SU-DHL-6 (cell line): Measurements from ENCODE around the gene SMPD3.
A peak's percentile ranks its signal among the peaks of the same experiment; 100 is the strongest.

ENCODE experiments used
- H2AFZ ChIP-seq: fragments of 200-600 bp; sonication (generic); 2 replicates; pipeline ENCODE4 v1.6.1; 2014; ENCODE audit warnings: low read depth, mild to moderate bottlenecking, moderate library complexity, mixed read lengths, antibody characterized with exemption, low read length; ENCODE audit not compliant: severe bottlenecking
- H3F3A ChIP-seq: fragments of 200-600 bp; shearing (Covaris generic); 2 replicates; pipeline ENCODE4 v1.6.0; 2016; ENCODE audit warnings: antibody characterized with exemption, mild to moderate bottlenecking; ENCODE audit not compliant: insufficient read depth
- H3K27ac ChIP-seq: fragments of 200-600 bp; sonication (generic); 2 replicates; pipeline ENCODE4 v1.5.1; 2016; ENCODE audit warnings: low read depth, mild to moderate bottlenecking, low read length, moderate library complexity, mixed read lengths
- H3K27me3 ChIP-seq: fragments of 200-600 bp; sonication (generic), shearing (Covaris generic); 2 replicates; pipeline ENCODE4 v1.6.0; 2014; ENCODE audit warnings: mild to moderate bottlenecking, low read length
- H3K36me3 ChIP-seq: fragments of 200-600 bp; sonication (generic); 2 replicates; pipeline ENCODE4 v1.6.1; 2014; ENCODE audit warnings: mild to moderate bottlenecking, low read length, mixed read lengths
- H3K4me2 ChIP-seq: fragments of 300-600, 200-600 bp; shearing (Covaris generic), sonication (generic); 2 replicates; pipeline ENCODE4 v1.6.0; 2014; ENCODE audit warnings: low read length, low read depth, mild to moderate bottlenecking; ENCODE audit not compliant: poor library complexity, severe bottlenecking
- H3K4me3 ChIP-seq: fragments of 200-600 bp; sonication (generic); 2 replicates; pipeline ENCODE4 v1.5.1; 2014; ENCODE audit warnings: antibody characterized with exemption, low read length, mild to moderate bottlenecking, mixed read lengths; ENCODE audit not compliant: insufficient read depth, poor library complexity, severe bottlenecking
- H3K79me2 ChIP-seq: fragments of 200-600 bp; sonication (generic); 2 replicates; pipeline ENCODE4 v1.6.1; 2014; ENCODE audit warnings: mild to moderate bottlenecking, low read length, moderate library complexity; ENCODE audit not compliant: insufficient read depth
- H3K9ac ChIP-seq: fragments of 200-600 bp; sonication (generic); 2 replicates; pipeline ENCODE4 v1.7.0; 2014; ENCODE audit warnings: mild to moderate bottlenecking, low read length
- H3K9me2 ChIP-seq: fragments of 200-600 bp; sonication (generic); replicated peaks from 2 replicates; pipeline ENCODE4 v1.6.1; 2014; ENCODE audit warnings: low read length; ENCODE audit not compliant: insufficient read depth
- H3K9me3 ChIP-seq: fragments of 200-600 bp; sonication (generic); 2 replicates; pipeline ENCODE4 v1.6.1; 2014; ENCODE audit warnings: low read length, mixed read lengths; ENCODE audit not compliant: insufficient read depth
- H4K20me1 ChIP-seq: fragments of 200-600 bp; sonication (generic); 2 replicates; pipeline ENCODE4 v1.6.1; 2014; ENCODE audit warnings: low read depth, mild to moderate bottlenecking, antibody characterized with exemption, low read length, moderate library complexity, mixed read lengths
- EZH2phosphoT487 ChIP-seq: fragments of 200-600 bp; sonication (generic), shearing (Covaris generic); conservative IDR thresholded peaks from 2 replicates; pipeline ENCODE4 v1.6.1; 2018; ENCODE audit warnings: mild to moderate bottlenecking, antibody characterized with exemption, low read length, moderate library complexity, mixed read lengths
- TF ChIP-seq, protein P1 (sequence below): fragments of 200-600 bp; sonication (generic); IDR thresholded peaks from one replicate; pipeline ENCODE4 v1.5.1; 2017; ENCODE audit warnings: antibody characterized with exemption, mild to moderate bottlenecking, low read length, moderate library complexity; ENCODE audit not compliant: insufficient read depth, poor library complexity, severe bottlenecking

SMPD3 gene

GRCh38 chr16:68328151-68328859 is 120.0 kb downstream of the SMPD3 start:
- Histone ChIP-seq H3K4me3 (no peak overlapping the region), H3K79me2 (no peaks in the 10 kb centered on the region)

GRCh38 chr16:68324780-68325357 is 123.4 kb downstream of the SMPD3 start:
- Histone ChIP-seq H3K4me3 (no peak overlapping the region), H3K4me2 (no peak overlapping the region), H4K20me1 (no peaks in the 10 kb centered on the region), H3F3A (no peaks in the 10 kb centered on the region), H3K36me3 (peaks cover 4% of the 10 kb centered on the region), H3K27ac (no peak overlapping the region), H3K79me2 (no peaks in the 10 kb centered on the region), H2AFZ (no peak overlapping the region), H3K27me3 (no peaks in the 10 kb centered on the region), H3K9me3 (no peaks in the 10 kb centered on the region), H3K9ac (no peak overlapping the region), H3K9me2 (no peaks in the 10 kb centered on the region)
- no peak for TF ChIP-seq EZH2phosphoT487
- TF ChIP-seq, protein P1, sequence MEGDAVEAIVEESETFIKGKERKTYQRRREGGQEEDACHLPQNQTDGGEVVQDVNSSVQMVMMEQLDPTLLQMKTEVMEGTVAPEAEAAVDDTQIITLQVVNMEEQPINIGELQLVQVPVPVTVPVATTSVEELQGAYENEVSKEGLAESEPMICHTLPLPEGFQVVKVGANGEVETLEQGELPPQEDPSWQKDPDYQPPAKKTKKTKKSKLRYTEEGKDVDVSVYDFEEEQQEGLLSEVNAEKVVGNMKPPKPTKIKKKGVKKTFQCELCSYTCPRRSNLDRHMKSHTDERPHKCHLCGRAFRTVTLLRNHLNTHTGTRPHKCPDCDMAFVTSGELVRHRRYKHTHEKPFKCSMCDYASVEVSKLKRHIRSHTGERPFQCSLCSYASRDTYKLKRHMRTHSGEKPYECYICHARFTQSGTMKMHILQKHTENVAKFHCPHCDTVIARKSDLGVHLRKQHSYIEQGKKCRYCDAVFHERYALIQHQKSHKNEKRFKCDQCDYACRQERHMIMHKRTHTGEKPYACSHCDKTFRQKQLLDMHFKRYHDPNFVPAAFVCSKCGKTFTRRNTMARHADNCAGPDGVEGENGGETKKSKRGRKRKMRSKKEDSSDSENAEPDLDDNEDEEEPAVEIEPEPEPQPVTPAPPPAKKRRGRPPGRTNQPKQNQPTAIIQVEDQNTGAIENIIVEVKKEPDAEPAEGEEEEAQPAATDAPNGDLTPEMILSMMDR, result no peak

More at GRCh38 chr16:68328151-68328859, 120.0 kb downstream of the SMPD3 start:
- Histone ChIP-seq H3F3A (no peaks in the 10 kb centered on the region), H3K9ac (no peak overlapping the region), H3K4me2 (no peak overlapping the region), H4K20me1 (no peaks in the 10 kb centered on the region), H3K27ac (no peak overlapping the region), H2AFZ (no peak overlapping the region), H3K36me3 (no peaks in the 10 kb centered on the region), H3K27me3 (no peaks in the 10 kb centered on the region), H3K9me3 (no peaks in the 10 kb centered on the region), H3K9me2 (no peaks in the 10 kb centered on the region)
- TF ChIP-seq EZH2phosphoT487, result no peak
- TF ChIP-seq, protein P1, result peak; percentile 91

DNA sequence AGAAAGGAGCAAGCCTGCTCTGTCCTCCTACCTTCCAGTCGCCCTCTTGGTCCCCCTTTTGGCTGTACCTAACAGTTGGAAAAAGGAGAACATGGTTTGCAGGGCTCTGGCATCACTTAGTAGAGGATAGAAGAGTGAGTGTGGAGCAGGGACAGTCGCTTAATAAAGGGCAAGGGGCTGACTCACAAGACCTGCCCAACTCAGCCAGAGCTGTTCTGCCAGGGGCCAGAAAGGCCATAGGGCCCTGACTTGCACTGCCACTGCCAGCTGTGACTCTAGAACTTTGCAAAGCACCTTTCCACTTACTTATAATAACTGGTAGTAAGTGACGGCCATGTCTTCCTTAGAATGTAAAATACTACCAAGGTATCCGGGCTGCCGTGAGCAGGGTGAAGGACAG is 124.0 kb downstream of the SMPD3 start:
- Histone ChIP-seq H3K4me2 (no peak overlapping the region), H3K9me3 (no peaks in the 10 kb centered on the region), H2AFZ (no peak overlapping the region), H3K79me2 (no peaks in the 10 kb centered on the region), H3K4me3 (no peak overlapping the region), H3K36me3 (peaks cover 4% of the 10 kb centered on the region), H4K20me1 (no peaks in the 10 kb centered on the region), H3K27me3 (no peaks in the 10 kb centered on the region), H3K27ac (no peak overlapping the region), H3K9ac (no peak overlapping the region), H3K9me2 (no peaks in the 10 kb centered on the region), H3F3A (no peaks in the 10 kb centered on the region)
- TF ChIP-seq, protein P1, result no peak
- no peak for TF ChIP-seq EZH2phosphoT487
